ENCODE data around the gene VSTM2B.

DNA sequence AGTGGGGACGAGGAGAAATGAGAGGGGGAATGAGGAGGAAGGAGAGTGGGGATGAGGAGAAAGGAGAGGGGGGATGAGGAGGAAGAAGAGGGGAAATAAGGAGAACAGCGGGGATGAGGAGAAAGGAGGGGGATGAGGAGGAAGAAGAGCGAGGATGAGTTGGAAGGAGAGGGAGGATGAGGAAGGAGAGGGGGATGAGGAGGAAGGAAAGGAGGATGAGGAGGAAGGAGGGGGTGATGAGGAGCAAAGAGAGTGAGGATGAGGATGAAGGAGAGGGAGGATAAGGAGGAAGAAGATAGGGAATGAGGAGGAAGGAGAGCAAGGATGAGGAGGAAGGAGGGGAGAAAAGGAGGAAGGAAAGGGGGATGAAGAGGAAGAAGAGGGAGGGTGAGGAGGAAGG, 14.0 kb upstream of the VSTM2B start:
- TF ChIP-seq CTCF (IDR thresholded peaks at IDR 0.05), result no peak
- TF ChIP-seq POLR2A (IDR thresholded peaks at IDR 0.05), result no peak

Data from heart left ventricle (tissue), 13 donors.